ENCODE measurements around the gene ZMYND8. TPM values are rescaled to one million over a fixed set of nuclear protein-coding genes. Genes with fewer than 3 reads are reported as not detected.

Gene ZMYND8
- total RNA-seq, 1 donor from 2014 or later, result 109 TPM

DNA sequence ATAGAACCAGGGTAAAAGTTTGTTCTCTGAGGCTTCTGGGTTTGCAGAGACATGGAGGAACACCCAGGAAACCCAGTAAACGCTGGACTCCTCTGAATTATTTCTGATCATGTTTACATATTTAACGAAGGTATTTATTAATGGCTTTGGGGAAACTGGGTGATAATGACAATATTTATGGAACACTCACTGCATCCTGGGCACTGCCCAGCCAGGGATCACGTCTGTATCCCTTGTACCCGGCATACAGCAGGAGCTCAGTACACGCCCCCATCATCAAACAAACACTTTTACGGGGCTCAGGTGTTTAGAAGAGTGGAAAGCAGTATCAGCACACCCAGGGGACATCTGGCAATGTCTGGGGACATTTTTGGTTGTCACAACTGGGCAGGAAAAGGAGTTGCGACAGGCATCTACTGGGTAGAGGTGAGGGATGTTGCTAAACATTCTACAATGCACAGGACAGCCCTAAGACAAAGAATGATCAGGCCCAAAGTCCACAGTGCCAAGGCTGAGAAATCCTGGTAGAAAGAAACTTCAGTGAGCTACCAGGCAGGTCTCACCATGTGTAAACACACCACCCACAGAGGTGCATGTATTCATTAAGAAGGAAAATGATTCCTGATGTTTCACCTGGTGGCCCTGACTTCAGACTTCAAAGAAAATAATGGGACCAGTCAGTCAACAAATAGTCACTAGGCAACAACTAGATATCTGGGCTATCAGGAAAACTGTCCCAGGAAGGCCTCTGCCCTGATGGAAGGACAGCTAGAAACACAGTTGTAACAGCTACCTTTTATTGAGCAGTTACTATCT lies 35.3 kb downstream of the ZMYND8 start:
- Mint-ChIP-seq H3K36me3 (ENCODE audit: low read depth, unreplicated experiment) (peaks cover 8% of the 10 kb centered on the region), H3K9me3 (ENCODE audit: unreplicated experiment) (no peaks in the 10 kb centered on the region), H3K4me3 (ENCODE audit: unreplicated experiment) (peak overlapping the region; percentile 51), H3K27me3 (ENCODE audit: unreplicated experiment) (peaks cover 12% of the 10 kb centered on the region), H3K27ac (ENCODE audit: unreplicated experiment) (peak overlapping the region; percentile 99), H3K4me1 (ENCODE audit: unreplicated experiment) (peaks cover 71% of the 10 kb centered on the region)
- no peak for DNase-seq (ENCODE audit: low spot score)
- TF ChIP-seq, protein P1, sequence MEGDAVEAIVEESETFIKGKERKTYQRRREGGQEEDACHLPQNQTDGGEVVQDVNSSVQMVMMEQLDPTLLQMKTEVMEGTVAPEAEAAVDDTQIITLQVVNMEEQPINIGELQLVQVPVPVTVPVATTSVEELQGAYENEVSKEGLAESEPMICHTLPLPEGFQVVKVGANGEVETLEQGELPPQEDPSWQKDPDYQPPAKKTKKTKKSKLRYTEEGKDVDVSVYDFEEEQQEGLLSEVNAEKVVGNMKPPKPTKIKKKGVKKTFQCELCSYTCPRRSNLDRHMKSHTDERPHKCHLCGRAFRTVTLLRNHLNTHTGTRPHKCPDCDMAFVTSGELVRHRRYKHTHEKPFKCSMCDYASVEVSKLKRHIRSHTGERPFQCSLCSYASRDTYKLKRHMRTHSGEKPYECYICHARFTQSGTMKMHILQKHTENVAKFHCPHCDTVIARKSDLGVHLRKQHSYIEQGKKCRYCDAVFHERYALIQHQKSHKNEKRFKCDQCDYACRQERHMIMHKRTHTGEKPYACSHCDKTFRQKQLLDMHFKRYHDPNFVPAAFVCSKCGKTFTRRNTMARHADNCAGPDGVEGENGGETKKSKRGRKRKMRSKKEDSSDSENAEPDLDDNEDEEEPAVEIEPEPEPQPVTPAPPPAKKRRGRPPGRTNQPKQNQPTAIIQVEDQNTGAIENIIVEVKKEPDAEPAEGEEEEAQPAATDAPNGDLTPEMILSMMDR (IDR thresholded peaks at IDR 0.05; ENCODE audit: unreplicated experiment), result no peak

DNA sequence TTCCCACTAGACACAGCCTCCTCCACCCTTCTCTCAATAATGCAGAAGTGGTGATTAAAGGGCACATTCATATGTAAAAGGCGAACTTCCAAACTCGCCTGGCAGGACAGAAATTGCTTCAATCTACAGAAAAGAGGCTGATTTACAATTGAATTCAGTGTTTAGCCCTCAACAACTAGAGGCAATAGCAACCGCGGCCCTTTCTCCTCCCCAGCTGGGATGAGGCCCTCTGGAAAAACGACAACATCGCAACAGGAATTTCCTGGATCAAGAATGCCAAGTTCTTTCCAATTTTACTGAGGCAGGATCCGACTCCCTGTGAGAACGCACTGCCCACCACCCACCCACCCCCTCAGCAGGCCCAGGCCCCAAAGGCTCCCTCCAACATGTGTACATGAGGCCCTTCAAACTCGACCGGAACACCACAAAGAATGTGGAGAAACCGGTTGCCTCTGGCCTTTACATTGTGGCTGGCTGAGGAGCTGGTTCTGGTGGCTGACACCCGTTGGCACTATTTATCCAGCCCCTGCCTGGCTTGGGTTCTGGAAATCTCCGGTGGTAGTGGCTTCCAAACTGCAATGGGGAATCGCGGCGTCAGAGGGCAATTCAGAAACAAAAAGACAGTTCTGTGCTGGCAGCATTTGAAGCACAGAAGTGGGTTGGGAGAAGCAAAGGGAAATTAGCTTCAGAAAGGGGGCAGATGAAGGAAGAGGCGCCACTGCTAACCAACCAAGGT lies 36.8 kb downstream of the ZMYND8 start:
- Mint-ChIP-seq H3K4me1 (ENCODE audit: unreplicated experiment) (peaks cover 79% of the 10 kb centered on the region), H3K27me3 (ENCODE audit: unreplicated experiment) (peaks cover 10% of the 10 kb centered on the region), H3K36me3 (ENCODE audit: low read depth, unreplicated experiment) (peaks cover 11% of the 10 kb centered on the region), H3K4me3 (ENCODE audit: unreplicated experiment) (peak overlapping the region; percentile 63), H3K9me3 (ENCODE audit: unreplicated experiment) (no peaks in the 10 kb centered on the region), H3K27ac (ENCODE audit: unreplicated experiment) (peak overlapping the region; percentile 99)
- TF ChIP-seq, protein P1 (IDR thresholded peaks at IDR 0.05; ENCODE audit: unreplicated experiment), result no peak
- DNase-seq (ENCODE audit: low spot score), result peak; percentile 52

DNA sequence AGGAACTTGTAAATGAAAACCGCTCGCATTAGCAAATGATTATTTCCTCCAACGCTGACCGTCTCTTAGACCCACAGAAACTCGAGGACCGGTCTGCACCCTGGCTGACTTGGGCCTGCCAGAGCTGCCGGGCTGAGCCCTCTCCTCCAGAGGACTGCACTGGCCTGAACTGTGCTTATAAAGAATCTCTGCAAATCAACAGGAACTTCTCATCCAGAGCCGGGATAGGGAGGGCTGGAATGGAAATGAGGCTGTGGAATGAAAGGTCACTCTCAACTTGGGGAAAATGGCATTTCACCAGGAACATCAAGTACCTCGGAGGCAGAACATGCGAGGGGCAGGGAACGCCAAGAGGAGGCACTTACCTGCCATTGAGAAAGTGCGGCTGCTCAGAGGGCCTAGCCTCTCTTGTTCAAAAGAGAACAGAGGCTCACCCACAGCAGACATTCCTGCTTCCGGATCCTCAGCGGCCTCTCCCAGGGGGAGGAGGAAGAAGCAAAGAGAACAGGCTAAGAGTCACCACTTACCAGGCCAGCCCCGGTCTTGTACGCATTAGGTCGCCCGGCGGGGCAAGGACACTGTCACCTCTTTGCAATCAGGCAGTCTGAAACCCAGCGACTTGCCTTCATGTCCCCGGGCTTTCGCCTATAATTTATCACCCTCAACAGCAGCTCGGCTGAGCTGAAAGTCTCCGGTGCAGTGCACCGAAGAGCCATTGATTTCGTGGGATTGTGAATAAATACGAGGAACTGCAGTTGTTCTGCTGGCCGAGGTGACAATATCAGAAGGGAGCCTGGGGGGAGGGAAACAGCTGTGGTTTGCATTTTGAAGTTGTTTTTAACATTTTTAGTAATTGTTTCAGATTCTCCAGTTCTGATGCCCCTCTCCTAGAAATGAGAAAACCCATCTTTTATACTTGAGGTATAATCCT lies 37.6 kb downstream of the ZMYND8 start:
- Mint-ChIP-seq H3K4me1 (ENCODE audit: unreplicated experiment) (peaks cover 84% of the 10 kb centered on the region), H3K4me3 (ENCODE audit: unreplicated experiment) (peak overlapping the region; percentile 63), H3K9me3 (ENCODE audit: unreplicated experiment) (no peaks in the 10 kb centered on the region), H3K36me3 (ENCODE audit: low read depth, unreplicated experiment) (peaks cover 8% of the 10 kb centered on the region), H3K27ac (ENCODE audit: unreplicated experiment) (peak overlapping the region; percentile 99), H3K27me3 (ENCODE audit: unreplicated experiment) (peaks cover 10% of the 10 kb centered on the region)
- peak; percentile 46 for DNase-seq (ENCODE audit: low spot score)
- TF ChIP-seq, protein P1 (IDR thresholded peaks at IDR 0.05; ENCODE audit: unreplicated experiment), result no peak

DNA sequence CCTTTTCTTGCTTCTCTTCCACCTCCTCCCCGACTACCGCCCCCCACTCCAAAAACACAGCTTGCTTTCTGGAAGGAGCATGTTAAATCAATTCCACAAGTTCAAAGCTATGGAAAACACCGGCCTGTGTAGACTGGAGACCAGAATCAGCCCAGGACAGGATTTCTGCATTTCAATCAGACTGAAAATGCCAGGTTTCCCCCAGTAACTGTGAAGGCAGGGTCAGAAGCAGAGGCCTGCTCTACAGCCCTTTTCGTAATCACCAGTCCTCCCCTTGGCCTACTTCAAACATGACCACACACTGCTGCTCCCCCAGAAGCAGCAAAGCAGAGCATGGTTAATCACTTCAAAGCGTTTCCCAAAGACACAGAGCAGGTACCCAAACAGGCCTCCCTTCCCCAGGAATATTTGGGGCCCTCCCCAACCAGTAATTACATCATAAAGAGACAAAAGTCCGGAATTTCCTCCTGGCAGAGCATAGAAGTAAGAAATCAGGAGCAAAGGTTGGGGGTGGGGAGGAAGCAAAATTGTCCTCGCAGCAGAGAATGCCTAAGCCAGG lies 38.4 kb downstream of the ZMYND8 start:
- peaks cover 77% of the 10 kb centered on the region for H3K4me1 Mint-ChIP-seq (ENCODE audit: unreplicated experiment)
- peak overlapping the region; percentile 99 for H3K27ac Mint-ChIP-seq (ENCODE audit: unreplicated experiment)
- DNase-seq (ENCODE audit: low spot score), result peak; percentile 10

More for the DNA sequence above, 38.4 kb downstream of the ZMYND8 start:
- Mint-ChIP-seq H3K36me3 (ENCODE audit: low read depth, unreplicated experiment) (peaks cover 8% of the 10 kb centered on the region), H3K9me3 (ENCODE audit: unreplicated experiment) (no peaks in the 10 kb centered on the region), H3K27me3 (ENCODE audit: unreplicated experiment) (peaks cover 10% of the 10 kb centered on the region), H3K4me3 (ENCODE audit: unreplicated experiment) (peak overlapping the region; percentile 68)
- TF ChIP-seq, protein P1 (IDR thresholded peaks at IDR 0.05; ENCODE audit: unreplicated experiment), result no peak
